GM19372 (cell line): ENCODE measurements around the gene MAN2A1.
"Not testable (repeated sequence)": the region's sequence is repeated elsewhere in the genome, so short reads cannot be mapped to it uniquely, and the experiment has no call there.

Experiments used
- ATAC-seq: cut with Tn5 transposase; IDR thresholded peaks from one replicate; pipeline ENCODE4 v1.9.1; 2021; ENCODE audit warnings: mild to moderate bottlenecking, low read depth, moderate library complexity; ENCODE audit not compliant: unreplicated experiment

MAN2A1 gene

GRCh38 chr5:109805472-109805871, 115.7 kb downstream of the MAN2A1 start:
- peak; percentile 51 for ATAC-seq

GRCh38 chr5:109805883-109806282, 116.2 kb downstream of the MAN2A1 start:
- ATAC-seq = peak; percentile 46

GRCh38 chr5:109812698-109813097, 123.0 kb downstream of the MAN2A1 start:
- ATAC-seq = no peak

DNA sequence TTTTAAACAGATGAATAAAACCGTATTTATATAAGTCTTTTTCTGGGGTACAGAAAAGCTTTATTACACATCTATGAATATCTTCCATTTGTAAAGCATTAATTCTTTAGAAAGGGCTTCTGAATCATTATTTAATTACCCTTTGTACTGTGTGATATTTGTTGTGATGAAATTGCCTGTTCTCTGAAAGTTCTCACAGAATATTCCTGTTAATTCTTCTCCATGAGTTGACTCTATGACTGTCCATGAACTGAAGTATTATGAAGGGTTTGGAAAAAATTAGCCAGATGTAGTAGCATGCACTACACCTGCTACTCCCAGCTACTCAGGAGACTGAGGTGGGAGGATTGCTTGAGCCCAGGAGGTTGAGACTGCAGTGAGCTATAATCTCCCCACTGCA, 127.0 kb downstream of the MAN2A1 start:
- ATAC-seq = no peak

DNA sequence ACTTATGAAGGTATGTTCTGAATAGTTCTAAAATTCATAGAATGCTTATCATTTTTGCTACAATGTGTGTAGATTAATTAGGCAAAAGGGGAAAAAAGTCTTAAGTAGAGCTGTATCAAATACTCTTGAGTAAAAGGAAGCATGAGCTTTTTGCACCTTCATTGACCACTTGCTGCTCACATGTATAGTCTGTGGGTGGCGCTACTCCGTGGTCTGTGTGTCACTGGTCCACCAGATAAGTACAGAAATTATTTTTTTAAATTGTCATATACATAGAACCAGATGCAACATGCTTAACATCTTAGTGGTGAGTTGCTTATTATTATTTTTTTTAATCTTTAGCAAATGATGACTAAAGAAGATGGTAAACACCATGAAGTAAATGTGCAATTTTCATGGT, 130.2 kb downstream of the MAN2A1 start:
- ATAC-seq = no peak

GRCh38 chr5:109823597-109823996, 133.9 kb downstream of the MAN2A1 start:
- ATAC-seq = no peak

DNA sequence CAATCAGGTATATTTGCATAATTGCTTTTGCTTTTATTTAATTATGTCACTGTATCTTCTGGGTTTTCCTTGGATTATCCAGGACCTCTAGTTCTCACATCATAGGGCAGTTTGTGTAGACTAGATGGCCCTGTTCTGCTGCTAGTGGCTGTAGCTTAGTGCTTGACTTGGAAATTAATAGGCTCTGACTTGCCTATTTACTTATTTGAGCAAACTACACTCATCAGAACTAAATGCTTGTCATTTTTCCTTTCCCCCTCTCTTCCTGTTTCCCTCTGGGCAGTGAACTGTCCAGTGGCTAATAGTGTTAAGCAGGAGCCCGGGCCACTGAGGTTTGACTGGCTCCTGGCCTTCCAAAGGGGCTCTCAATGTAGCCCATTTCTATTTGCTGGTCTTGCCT, 135.7 kb downstream of the MAN2A1 start:
- ATAC-seq = no peak

GRCh38 chr5:109826426-109826825, 136.7 kb downstream of the MAN2A1 start:
- ATAC-seq = no peak

DNA sequence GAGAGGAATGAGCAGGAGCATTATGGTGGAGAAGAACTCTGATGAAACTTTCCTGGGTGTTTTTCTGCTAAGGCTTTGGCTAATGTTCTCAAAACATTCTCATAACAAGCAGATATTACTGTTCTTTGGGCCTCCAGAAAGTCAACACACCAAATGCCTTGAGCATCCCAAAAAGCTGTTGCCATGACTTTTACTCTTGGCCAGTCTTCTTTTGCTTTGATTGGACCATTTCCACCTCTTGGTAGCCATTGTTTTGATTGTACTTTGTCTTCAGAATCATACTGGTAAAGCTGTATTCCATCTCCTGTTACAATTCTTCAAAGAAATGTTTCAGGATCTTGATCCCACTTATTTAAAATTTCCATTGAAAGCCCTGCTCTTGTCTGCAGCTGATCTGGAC, 139.6 kb downstream of the MAN2A1 start:
- no peak for ATAC-seq

GRCh38 chr5:109830955-109831502, 141.3 kb downstream of the MAN2A1 start:
- ATAC-seq = no peak

GRCh38 chr5:109832207-109833188, 142.8 kb downstream of the MAN2A1 start:
- ATAC-seq = not testable (repeated sequence)

DNA sequence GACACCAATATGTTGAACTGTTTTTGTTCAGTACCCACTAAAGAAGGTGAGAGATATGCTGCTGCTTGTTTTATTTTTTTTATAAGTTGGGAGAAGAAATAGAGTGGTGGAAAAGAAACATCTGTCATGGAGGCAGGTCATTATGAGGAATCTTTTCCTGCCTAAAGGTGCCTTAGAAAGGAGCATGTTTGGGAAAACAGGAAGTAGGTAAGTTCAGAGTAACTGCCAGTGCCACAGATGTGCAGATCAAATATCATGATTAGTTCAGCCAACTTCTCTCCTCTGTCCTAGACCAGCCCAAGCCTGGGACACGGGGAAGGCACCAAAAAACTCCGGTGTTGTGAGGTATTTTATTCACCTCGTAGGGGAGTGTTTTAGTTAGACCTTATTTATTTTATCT, 144.2 kb downstream of the MAN2A1 start:
- no peak for ATAC-seq

DNA sequence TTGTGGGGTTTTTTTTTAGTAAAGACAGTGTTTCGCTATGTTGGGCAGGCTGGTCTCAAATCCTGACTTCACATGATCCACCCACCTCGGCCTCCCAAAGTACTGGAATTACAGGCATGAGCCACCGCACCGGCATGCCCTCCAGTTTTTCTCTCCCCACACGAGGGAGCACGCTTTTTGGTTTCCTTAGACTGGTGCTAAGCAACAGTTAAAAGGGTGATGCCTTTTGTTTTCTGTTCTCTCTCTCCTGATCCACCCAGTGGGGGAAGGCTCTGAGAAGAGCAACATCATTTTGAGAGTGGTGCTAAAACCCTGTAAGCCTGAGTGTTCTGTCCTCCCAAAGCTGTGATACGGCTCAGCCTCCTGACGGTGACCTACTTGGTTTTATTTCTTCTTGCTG, 146.6 kb downstream of the MAN2A1 start:
- ATAC-seq = no peak

- no peak for ATAC-seq
Observed at GRCh38 chr5:109837231-109837861, 147.6 kb downstream of the MAN2A1 start.

DNA sequence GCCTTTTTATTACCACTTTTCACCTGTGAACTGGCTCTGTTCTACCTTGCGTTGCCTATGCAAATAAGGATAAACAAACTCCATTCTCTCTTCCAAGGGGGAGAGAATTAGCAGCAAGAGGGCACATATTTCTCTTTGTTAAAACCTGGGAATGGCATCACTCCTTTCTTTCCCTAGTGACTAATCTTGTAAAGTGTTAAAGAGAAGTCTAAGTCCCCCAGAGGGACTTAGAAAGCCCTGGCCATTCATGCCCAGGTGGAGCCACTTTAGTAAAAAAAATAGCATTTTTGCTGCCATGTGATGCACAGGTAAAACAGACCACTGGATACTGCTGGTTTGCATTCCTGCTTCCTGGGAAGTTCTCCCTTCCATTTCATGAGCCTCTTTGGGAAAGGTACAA, 148.4 kb downstream of the MAN2A1 start:
- no peak for ATAC-seq

DNA sequence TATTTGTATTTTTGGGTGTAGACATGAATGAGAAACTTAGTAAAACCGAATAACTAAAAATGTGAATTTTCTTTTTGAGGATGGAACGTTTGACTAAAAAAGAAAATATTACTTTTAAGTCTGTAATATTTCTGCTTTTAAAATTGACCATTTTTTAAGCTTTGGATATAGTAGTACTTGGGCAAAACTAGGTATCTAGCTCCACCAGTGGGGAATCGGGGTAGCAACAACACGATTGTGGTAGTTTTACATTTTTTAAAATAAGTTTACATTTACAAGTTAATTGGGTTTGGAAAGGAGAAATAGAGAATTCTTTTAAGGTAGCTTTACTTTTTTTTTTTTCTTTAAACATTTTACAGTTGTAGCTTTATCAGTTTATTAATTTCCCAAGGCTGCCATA, 154.4 kb downstream of the MAN2A1 start:
- ATAC-seq = no peak

DNA sequence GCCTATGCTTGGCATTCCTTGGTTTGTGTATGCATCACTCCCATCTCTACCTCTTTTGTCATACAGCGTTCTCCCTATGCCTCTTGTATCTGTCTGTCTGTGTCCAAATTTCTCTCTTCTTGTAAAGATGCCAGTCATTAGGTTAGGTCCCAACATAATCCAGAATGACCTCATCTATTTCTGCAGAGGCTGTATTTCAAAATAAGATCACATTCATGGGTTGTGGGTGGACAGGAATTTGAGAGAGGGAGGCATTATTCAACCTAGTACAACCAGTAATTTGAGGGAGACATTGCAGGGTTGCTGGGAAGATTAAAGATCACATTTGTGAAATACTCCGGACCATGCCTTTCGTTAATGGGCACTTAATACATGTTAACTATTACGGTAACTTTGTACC, 155.0 kb downstream of the MAN2A1 start:
- ATAC-seq = no peak

GRCh38 chr5:109848130-109848529, 158.4 kb downstream of the MAN2A1 start:
- ATAC-seq = no peak

DNA sequence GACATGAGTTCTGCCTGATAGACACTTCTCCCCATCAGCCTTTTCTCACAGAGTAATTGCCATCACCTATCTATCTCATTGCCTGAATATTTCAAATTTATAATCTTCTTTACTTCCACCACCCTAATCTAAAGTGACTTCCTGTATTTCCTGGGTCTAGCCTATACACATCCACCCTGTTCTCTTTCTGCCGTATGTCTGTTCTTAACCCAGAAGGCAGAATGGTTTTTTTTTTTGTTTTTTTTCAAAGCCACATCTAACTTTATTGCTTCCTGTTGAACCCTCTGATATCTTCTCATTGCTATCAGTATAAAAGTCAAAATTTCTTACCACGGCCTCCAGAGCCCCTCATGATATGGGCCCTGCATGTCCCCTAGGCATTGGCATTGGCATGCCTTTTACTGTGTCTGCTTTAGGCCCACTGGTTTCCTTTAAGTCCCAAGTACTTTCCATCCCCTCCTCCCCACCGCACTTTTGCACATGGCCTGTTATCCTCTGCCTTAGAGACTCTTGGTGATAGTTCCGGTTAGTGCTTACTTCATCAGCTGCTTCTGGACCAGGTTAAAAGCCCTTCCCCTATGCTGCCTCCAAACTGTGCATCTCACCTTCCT, 159.9 kb downstream of the MAN2A1 start:
- no peak for ATAC-seq

GRCh38 chr5:109852371-109853155, 162.8 kb downstream of the MAN2A1 start:
- ATAC-seq = no peak
